K562 (cell line): ENCODE results near the gene APOB. TPM values are rescaled to one million over a fixed set of nuclear protein-coding genes. Genes with fewer than 3 reads are reported as not detected.

Source experiments
- ATAC-seq: fragments of 200-7000 bp; cut with Tn5 transposase; 3 replicates; pipeline ENCODE4 v1.9.1; 2020; ENCODE audit warnings: moderate library complexity
- BruUV-seq: library from RNA; stranded (reverse); fragments of 400-500 nt; replicated peaks from 2 replicates; lab custom pipeline; 2021; lab: Mats Ljungman, UMichigan
- CTCF ChIA-PET: fragments of 300-600 bp; formaldehyde crosslinking; extraction: SDS; loops from one replicate; lab custom pipeline; 2021; ENCODE audit warnings: low intra/inter-chr PET ratio; lab: Yijun Ruan, JAX
- POLR2A ChIA-PET: fragments of 300-600, 350-650 bp; sonication (Branson Sonifier 250); formaldehyde crosslinking; extraction: SDS; loops from one replicate; lab custom pipeline; 2021; ENCODE audit warnings: antibody characterized with exemption, inconsistent platforms; lab: Yijun Ruan, JAX
- DNase-seq, 4 experiments: peaks; one replicate each; pipeline versions ENCODE4 v3.0.0 to v3.0.0-alpha.2; 2011 to 2018; ENCODE audit warnings: low spot score in 3 of 4, mixed read lengths in 3 of 4; ENCODE audit errors: extremely low read depth in 1 of 4
- FAIRE-seq: peaks from 2 replicates; lab custom pipeline; 2011; peaks lifted over from hg19 to GRCh38; lab: Jason Lieb, UNC
- H2AFZ ChIP-seq: 2 replicates; pipeline ENCODE4 v1.6.0; 2011; ENCODE audit warnings: low read depth, low read length, control low read depth, inconsistent platforms
- H3K27ac ChIP-seq: fragments of 200-600 bp; 3 replicates; pipeline ENCODE4 v1.8.0; 2011; ENCODE audit warnings: low read depth, mild to moderate bottlenecking, control low read depth, inconsistent platforms, low read length, moderate library complexity, mixed read lengths; ENCODE audit errors: extremely low read depth
- H3K27me3 ChIP-seq, 2 experiments: fragments of 300-600 bp in 1 of 2; 2 replicates in 1 of 2; 3 replicates in 1 of 2; pipeline versions ENCODE4 v1.6.0 to v1.8.0; 2011; ENCODE audit warnings: inconsistent platforms in 2 of 2, low read length in 2 of 2, mild to moderate bottlenecking in 1 of 2, mixed read lengths in 1 of 2, moderate library complexity in 1 of 2; ENCODE audit not compliant: control insufficient read depth in 2 of 2, insufficient read depth in 2 of 2
- H3K36me3 ChIP-seq: fragments of 300-600 bp; 3 replicates; pipeline ENCODE4 v1.8.0; 2011; ENCODE audit warnings: mild to moderate bottlenecking, low read length, inconsistent platforms; ENCODE audit not compliant: control insufficient read depth, insufficient read depth
- H3K4me1 ChIP-seq, 2 experiments: fragments of 200-600 bp in 1 of 2; replicated peaks in 1 of 2; 2 replicates in 1 of 2; 3 replicates in 1 of 2; pipeline versions ENCODE4 v1.5.1 to v1.8.0; 2011; ENCODE audit warnings: inconsistent platforms in 2 of 2, low read length in 2 of 2, mild to moderate bottlenecking in 1 of 2, mixed read lengths in 1 of 2, moderate library complexity in 1 of 2; ENCODE audit not compliant: control insufficient read depth in 2 of 2, insufficient read depth in 2 of 2
- H3K4me2 ChIP-seq: 2 replicates; pipeline ENCODE4 v1.6.1; 2011; ENCODE audit warnings: low read length, control low read depth, inconsistent platforms, mixed read lengths; ENCODE audit not compliant: insufficient read depth
- H3K4me3 ChIP-seq: fragments of 200-600 bp; sonication (generic), shearing (Covaris generic); 2 replicates; pipeline ENCODE4 v1.5.1; 2016; ENCODE audit warnings: control low read depth, inconsistent platforms
- H3K79me2 ChIP-seq: fragments of 200-600 bp; 3 replicates; pipeline ENCODE4 v1.8.0; 2011; ENCODE audit warnings: low read length, inconsistent platforms; ENCODE audit not compliant: control insufficient read depth, insufficient read depth
- H3K9ac ChIP-seq, 2 experiments: 2 replicates each; pipeline versions ENCODE4 v1.6.0 to v1.6.1; 2011; ENCODE audit warnings: low read depth in 2 of 2, low read length in 2 of 2, control low read depth in 1 of 2, inconsistent platforms in 1 of 2, mild to moderate bottlenecking in 1 of 2, mixed read lengths in 1 of 2; ENCODE audit not compliant: insufficient read depth in 1 of 2
- H3K9me1 ChIP-seq: one replicate; pipeline ENCODE4 v1.6.0; 2011; ENCODE audit warnings: inconsistent platforms, mild to moderate bottlenecking, low read length, moderate library complexity; ENCODE audit not compliant: control insufficient read depth, insufficient read depth
- H3K9me3 ChIP-seq: replicated peaks from 2 replicates; pipeline ENCODE4 v1.5.1; 2011; ENCODE audit warnings: low read depth, low read length, inconsistent platforms; ENCODE audit not compliant: control insufficient read depth, insufficient read depth
- H4K20me1 ChIP-seq: replicated peaks from 2 replicates; pipeline ENCODE4 v1.6.1; 2011; ENCODE audit warnings: low read length, inconsistent platforms, mixed read lengths; ENCODE audit not compliant: control insufficient read depth, insufficient read depth
- BRD4 ChIP-seq: fragments of 200-600 bp; sonication (generic); IDR thresholded peaks from 2 replicates; pipeline ENCODE4 v1.6.1; 2017; ENCODE audit warnings: inconsistent platforms
- FOXJ3 ChIP-seq: sonication (generic); formaldehyde crosslinking; IDR thresholded peaks from 2 replicates; pipeline ENCODE4 v1.4.0; 2020; ENCODE audit warnings: mild to moderate bottlenecking, missing genetic modification reagents
- HDAC2 ChIP-seq: fragments of 450-650 bp; IDR thresholded peaks from 2 replicates; pipeline ENCODE4 v1.6.1; 2016; ENCODE audit warnings: mild to moderate bottlenecking
- HMG20A ChIP-seq: fragments of 450-650 bp; formaldehyde crosslinking; conservative IDR thresholded peaks from 2 replicates; pipeline ENCODE4 v1.4.0; 2020; ENCODE audit warnings: mild to moderate bottlenecking, mixed read lengths
- NCOR1 ChIP-seq: fragments of 450-650 bp; IDR thresholded peaks from 2 replicates; pipeline ENCODE4 v1.6.1; 2016; ENCODE audit warnings: mild to moderate bottlenecking, moderate library complexity
- POU5F1 ChIP-seq: fragments of 150-350 bp; IDR thresholded peaks from 2 replicates; pipeline ENCODE4 v1.6.1; 2014; ENCODE audit warnings: borderline replicate concordance, low read length, low read depth, mild to moderate bottlenecking; ENCODE audit not compliant: partially characterized antibody
- SRSF3 ChIP-seq: fragments of 200-400 bp; formaldehyde crosslinking; IDR thresholded peaks from 2 replicates; pipeline ENCODE4 v1.6.1; 2016; ENCODE audit warnings: mild to moderate bottlenecking, low read length, moderate library complexity; ENCODE audit not compliant: insufficient read depth
- ZBTB17 ChIP-seq: fragments of 450-650 bp; formaldehyde crosslinking; IDR thresholded peaks from 2 replicates; pipeline ENCODE4 v1.4.0; 2020; ENCODE audit warnings: mild to moderate bottlenecking
- ZNF12 ChIP-seq: sonication (generic); formaldehyde crosslinking; IDR thresholded peaks from 2 replicates; pipeline ENCODE4 v1.4.0; 2020; ENCODE audit warnings: mild to moderate bottlenecking, missing genetic modification reagents
- ZNF140 ChIP-seq: fragments of 250-450 bp; sonication (Bioruptor Pico); IDR thresholded peaks from 2 replicates; pipeline ENCODE4 v1.8.0; 2021; ENCODE audit warnings: moderate library complexity, mild to moderate bottlenecking, inconsistent platforms
- ZNF3 ChIP-seq: fragments of 250-450 bp; sonication (Bioruptor Pico); IDR thresholded peaks from 2 replicates; pipeline ENCODE4 v1.5.0; 2021; ENCODE audit warnings: mild to moderate bottlenecking, moderate library complexity
- ZNF311 ChIP-seq: fragments of 250-450 bp; sonication (Bioruptor Pico); IDR thresholded peaks from 2 replicates; pipeline ENCODE4 v1.4.0; 2020; ENCODE audit warnings: mild to moderate bottlenecking, moderate library complexity
- ZNF384 ChIP-seq: IDR thresholded peaks from 2 replicates; pipeline ENCODE4 v1.6.1; 2012; ENCODE audit warnings: low read depth, low read length, improper control_type of control experiment
- ZNF57 ChIP-seq: fragments of 450-650 bp; formaldehyde crosslinking; IDR thresholded peaks from 2 replicates; pipeline ENCODE4 v1.4.0; 2020; ENCODE audit warnings: mild to moderate bottlenecking, moderate library complexity
- ZSCAN32 ChIP-seq: fragments of 450-650 bp; formaldehyde crosslinking; IDR thresholded peaks from 2 replicates; pipeline ENCODE4 v1.4.0; 2020; ENCODE audit warnings: mild to moderate bottlenecking, moderate library complexity
- WGBS: fragments of 100-300 bp; shearing (Covaris generic); methylation state at CpG from one replicate; pipeline ENCODE4 v1.1.6; 2016; ENCODE audit warnings: low coverage, mixed read lengths; ENCODE audit not compliant: insufficient coverage; ENCODE audit errors: missing lambda C conversion rate; 5-methylcytosine and 5-hydroxymethylcytosine counted together
- in situ Hi-C: fragments of 300-500 bp; cut with MboI; formaldehyde crosslinking; loops from 4 replicates; pipeline ENCODE4 v1.15.0; 2018; ENCODE audit warnings: inconsistent platforms, mixed read lengths
- intact Hi-C: fragments of 100-400 bp; cut with micrococcal nuclease; formaldehyde crosslinking; loops from 2 replicates; pipeline ENCODE4 v1.14.2; 2022
- polyA plus RNA-seq, 8 experiments: library from polyadenylated mRNA; depleted of rRNA in 4 of 8; stranded (reverse) in 5 of 8; unstranded in 3 of 8; fragments of >200 nt; fragmentation: Nextera tagmentation in 2 of 8; fragmentation: Illumina TruSeq in 1 of 8; extraction: Ambion mirVana in 2 of 8; extraction: Trizol in 1 of 8; gene quantifications; 2 replicates each; pipeline versions ENCODE4 v1.2.1 to v1.2.3, GENCODE V29; 2011 to 2014; ENCODE audit warnings: inconsistent platforms in 1 of 8, missing spikeins in 1 of 8
- total RNA-seq, 7 experiments: library from RNA; depleted of rRNA in 6 of 7; stranded (reverse); fragments of >200 nt in 6 of 7; fragmentation: Illumina TruSeq in 2 of 7; extraction: Trizol in 2 of 7; gene quantifications; 2 replicates each; pipeline versions ENCODE4 v1.2.1 to v1.2.3, GENCODE V29; 2011 to 2021; ENCODE audit warnings: low replicate concordance in 1 of 7
- TF ChIP-seq, protein P1 (sequence below), 2 experiments: fragments of 450-650 bp; IDR thresholded peaks; 2 replicates each; pipeline ENCODE4 v1.6.1; 2018; ENCODE audit warnings: mild to moderate bottlenecking in 2 of 2, low read depth in 1 of 2; ENCODE audit not compliant: partially characterized antibody in 2 of 2

APOB gene
- total and polyA plus RNA-seq, 9 of the 15 experiments (the other 6 are each of a cell fraction or from before 2014, with no cell fraction given) = 0.73 TPM; not detected in 8

- TF ChIP-seq, protein P1, sequence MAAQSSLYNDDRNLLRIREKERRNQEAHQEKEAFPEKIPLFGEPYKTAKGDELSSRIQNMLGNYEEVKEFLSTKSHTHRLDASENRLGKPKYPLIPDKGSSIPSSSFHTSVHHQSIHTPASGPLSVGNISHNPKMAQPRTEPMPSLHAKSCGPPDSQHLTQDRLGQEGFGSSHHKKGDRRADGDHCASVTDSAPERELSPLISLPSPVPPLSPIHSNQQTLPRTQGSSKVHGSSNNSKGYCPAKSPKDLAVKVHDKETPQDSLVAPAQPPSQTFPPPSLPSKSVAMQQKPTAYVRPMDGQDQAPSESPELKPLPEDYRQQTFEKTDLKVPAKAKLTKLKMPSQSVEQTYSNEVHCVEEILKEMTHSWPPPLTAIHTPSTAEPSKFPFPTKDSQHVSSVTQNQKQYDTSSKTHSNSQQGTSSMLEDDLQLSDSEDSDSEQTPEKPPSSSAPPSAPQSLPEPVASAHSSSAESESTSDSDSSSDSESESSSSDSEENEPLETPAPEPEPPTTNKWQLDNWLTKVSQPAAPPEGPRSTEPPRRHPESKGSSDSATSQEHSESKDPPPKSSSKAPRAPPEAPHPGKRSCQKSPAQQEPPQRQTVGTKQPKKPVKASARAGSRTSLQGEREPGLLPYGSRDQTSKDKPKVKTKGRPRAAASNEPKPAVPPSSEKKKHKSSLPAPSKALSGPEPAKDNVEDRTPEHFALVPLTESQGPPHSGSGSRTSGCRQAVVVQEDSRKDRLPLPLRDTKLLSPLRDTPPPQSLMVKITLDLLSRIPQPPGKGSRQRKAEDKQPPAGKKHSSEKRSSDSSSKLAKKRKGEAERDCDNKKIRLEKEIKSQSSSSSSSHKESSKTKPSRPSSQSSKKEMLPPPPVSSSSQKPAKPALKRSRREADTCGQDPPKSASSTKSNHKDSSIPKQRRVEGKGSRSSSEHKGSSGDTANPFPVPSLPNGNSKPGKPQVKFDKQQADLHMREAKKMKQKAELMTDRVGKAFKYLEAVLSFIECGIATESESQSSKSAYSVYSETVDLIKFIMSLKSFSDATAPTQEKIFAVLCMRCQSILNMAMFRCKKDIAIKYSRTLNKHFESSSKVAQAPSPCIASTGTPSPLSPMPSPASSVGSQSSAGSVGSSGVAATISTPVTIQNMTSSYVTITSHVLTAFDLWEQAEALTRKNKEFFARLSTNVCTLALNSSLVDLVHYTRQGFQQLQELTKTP (IDR thresholded peaks at IDR 0.05; ENCODE audit: low read depth in 1 of 2, partially characterized antibody in 2 of 2) = no peak
- no peak for TF ChIP-seq SRSF3
- no peak for TF ChIP-seq POU5F1
These were observed 8.9 kb downstream of the APOB start (continued) for GRCh38 chr2:21034972-21035279.

DNA sequence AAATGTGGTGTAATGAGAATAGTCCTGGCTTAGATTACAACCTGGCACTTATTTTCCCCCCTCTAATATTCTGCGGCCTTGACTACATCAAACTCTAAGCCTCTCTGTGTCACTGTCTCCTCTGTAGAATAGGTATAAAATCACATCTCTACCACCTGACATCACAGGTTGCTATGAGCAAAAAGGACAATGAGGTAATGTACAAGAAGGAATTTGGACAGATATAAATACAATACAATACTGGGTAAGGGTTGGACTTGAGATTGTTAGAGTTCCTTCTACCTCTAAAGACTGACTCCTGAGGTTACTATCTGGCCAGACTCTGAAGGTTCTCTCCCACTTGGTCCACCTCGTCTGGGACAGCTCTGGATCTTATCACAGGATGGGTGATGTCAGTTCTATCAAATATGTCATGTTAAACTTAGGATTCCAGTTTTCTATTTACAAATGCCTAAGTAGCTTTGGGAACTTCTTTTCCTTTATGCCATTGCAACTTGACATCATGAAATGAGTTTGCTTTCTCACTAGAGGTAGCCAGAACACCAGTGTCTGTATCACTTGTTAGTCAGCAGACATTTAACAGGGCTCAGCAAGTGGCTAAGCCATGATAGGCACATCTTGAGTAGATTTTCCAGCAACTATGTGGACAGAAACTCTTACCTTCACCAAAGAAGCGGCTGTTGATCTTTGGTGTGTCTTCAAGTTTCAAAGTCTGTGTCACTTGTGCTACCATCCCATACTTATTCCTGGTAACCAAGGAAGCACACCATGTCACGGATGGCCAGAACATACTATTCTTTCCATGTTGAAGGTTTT lies 9.5 kb downstream of the APOB start:
- no peaks in the 10 kb centered on the region for H3K27me3 ChIP-seq
- no TSS peak for BruUV-seq
- no peak for FAIRE-seq
- intact Hi-C loops (no loop called here), in situ Hi-C loops (no loop called here)
- no peak overlapping the region for H3K27ac ChIP-seq
- ChIA-PET POLR2A (interaction anchor here (1.1 kb wide), 1 partner anchor 13 kb away, joined by 3 read pairs; no protein-coding TSS in a partner anchor), CTCF (no interaction called here)
- H3K9me1 ChIP-seq = no peaks in the 10 kb centered on the region
- no peak overlapping the region for H3K9ac ChIP-seq
- H3K36me3 ChIP-seq = no peaks in the 10 kb centered on the region
- no peaks in the 10 kb centered on the region for H3K4me1 ChIP-seq
- WGBS = 2% methylated on average over 4 of the region's 4 CpGs
- no peaks in the 10 kb centered on the region for H3K9me3 ChIP-seq
- H3K4me2 ChIP-seq = no peak overlapping the region
- no peaks in the 10 kb centered on the region for H3K79me2 ChIP-seq
- H3K4me3 ChIP-seq = no peak overlapping the region
- H2AFZ ChIP-seq = no peak overlapping the region
- DNase-seq = no peak
- no peaks in the 10 kb centered on the region for H4K20me1 ChIP-seq
- no peak for ATAC-seq
- TF ChIP-seq ZNF384 (no peak), ZNF57 (CRISPR knock-in tag) (no peak), ZNF311 (no peak), BRD4 (no peak), ZNF3 (CRISPR knock-in tag) (no peak), ZNF12 (CRISPR knock-in tag) (no peak), ZNF140 (CRISPR knock-in tag) (no peak), ZBTB17 (CRISPR knock-in tag) (no peak), NCOR1 (no peak), HMG20A (CRISPR knock-in tag) (no peak), ZSCAN32 (CRISPR knock-in tag) (no peak), HDAC2 (no peak), FOXJ3 (no peak)
